NCI-H2171 treated with DMSO at 0.1 percent for 48 hours (cell line): ENCODE data around the gene PROZ.

Experiments used
- DNase-seq: peaks from one replicate; lab custom pipeline; 2025; lab: John Stamatoyannopoulos, UW

The PROZ gene

DNA sequence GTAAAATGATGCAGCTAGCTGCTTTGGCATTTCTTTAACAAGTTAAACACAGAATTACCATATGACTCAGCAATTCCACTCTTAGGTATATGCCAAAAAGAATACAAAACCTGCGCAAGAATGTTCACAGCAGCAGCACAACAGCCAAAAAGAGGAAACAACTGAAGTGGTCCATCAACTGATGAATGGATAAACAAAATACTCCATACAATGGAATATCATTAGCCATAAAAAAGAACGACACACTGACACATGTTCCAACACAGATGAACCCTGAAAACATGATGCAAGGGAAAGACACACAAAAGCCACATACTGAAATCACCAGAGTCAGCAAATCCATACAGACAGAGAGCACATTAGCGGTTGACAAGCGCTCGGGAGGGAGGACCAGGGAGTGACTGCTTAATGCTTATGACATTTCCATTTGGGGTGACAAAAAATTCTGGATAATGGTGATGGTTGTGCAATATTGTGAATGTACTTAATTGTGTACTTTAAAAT lies 47.0 kb downstream of the PROZ start:
- DNase-seq = no peak

GRCh38 chr13:113207460-113207859 lies 49.0 kb downstream of the PROZ start:
- no peak for DNase-seq

- peak; percentile 31 for DNase-seq
These were observed 49.5 kb downstream of the PROZ start for GRCh38 chr13:113207890-113208420.

- DNase-seq = peak; percentile 85
These were observed 50.2 kb downstream of the PROZ start, which contains the start of gene PCID2 for GRCh38 chr13:113208421-113209335. TSS of gene PCID2 (minus strand) at chr13:113208669. CDS start at chr13:113208634, 35 bp downstream.

DNA sequence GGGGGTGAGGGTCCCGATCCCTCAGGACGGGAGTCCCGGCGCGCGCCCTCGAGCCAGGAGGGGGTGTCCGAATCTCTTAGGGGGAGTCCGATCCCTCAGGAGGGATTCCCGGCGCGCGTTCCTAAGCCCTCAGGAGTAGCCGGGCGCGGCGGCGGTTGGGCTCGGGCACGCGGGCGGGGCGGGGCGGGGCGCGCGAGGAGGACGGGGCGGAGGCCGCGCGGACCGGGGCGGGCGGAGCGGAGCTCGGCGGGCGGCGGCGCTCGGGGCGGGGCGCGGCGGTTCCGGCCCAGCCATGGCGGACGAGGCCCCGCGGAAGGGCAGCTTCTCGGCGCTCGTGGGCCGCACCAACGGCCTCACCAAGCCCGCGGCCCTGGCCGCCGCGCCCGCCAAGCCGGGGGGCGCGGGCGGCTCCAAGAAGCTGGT lies 50.9 kb downstream of the PROZ start, which contains the start of gene CUL4A:
TSS of gene CUL4A (plus strand) at position 278 of the 423 bp plus-strand sequence. CDS start at position 293, 15 bp downstream.
- DNase-seq = peak; percentile 74

GRCh38 chr13:113209759-113210421 lies 51.4 kb downstream of the PROZ start:
- DNase-seq = peak; percentile 64

DNA sequence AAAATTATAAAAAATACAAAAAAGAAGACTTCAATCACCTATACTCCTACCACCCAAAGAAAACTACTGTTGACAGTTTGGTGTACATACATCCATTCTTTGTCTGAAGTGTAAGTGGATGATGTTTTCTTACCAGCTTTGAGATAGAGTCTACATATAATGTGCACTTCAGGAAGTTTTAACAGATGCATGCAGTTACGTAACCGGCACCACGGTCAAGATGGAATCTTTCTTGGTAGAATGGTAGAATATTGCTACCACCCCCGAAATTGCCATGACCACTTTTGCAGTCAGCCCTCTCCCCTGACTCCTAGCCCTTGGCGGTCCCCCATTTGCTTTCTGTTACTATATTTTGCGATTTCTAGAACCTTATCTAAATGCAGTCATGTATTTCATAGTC lies 52.4 kb downstream of the PROZ start:
- DNase-seq = no peak

- no peak for DNase-seq
These were observed 53.3 kb downstream of the PROZ start for GRCh38 chr13:113211774-113212173.

DNA sequence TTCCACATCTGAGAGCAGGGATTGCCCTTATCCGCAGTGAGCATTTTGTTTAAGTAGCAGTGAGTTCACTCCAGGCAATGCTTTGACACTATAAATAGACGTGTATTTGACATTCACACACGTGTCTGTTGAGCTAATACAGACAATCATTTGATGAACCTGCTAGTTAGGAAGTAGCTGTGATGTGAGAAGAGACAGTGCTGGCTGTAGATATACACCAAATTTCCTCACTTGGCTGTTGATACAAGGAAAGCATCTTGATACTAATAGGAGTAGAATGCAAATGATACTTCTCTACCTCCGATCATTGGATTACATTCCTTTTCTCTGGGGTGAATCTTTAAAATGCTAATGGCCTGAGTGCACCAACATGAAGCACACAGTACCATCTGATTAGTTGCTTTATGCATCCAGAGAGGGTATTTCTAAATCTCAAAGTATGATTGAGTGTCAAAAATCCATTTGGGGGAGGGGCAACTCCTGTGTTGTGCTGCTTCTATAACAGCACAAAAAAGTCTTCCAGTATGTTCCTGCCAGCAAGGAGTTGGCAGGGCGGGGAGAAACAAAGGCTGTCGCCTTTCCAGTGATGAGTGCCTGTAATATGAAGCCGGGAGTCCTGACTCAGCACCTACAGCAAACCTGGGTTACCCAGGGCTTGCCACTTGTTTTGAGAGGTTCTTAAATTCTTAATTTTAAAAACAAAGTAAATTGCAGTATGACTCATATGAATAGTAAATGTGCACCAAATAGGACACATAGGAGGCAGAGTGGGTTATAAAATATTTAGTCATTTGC lies 58.0 kb downstream of the PROZ start:
- DNase-seq = peak; percentile 90

DNA sequence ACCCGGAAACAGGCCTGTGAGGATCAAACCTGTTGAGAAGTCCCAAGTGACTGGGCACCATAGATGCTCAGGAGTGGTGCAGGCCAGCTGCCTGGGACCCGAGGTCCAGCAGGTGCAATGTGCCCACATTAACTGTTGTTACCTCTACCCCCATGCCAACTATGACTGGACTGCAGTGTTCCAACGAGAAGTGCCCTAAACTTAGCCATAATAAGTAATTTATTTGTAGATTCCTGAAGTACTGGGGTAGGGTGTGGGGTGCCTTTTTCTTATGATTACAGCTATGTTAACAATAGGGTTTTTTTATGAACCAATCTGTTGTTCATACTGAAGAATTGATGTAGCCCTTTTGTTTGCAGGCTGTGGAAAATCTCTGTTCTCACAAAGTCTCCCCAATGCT lies 60.1 kb downstream of the PROZ start:
- DNase-seq = no peak

DNA sequence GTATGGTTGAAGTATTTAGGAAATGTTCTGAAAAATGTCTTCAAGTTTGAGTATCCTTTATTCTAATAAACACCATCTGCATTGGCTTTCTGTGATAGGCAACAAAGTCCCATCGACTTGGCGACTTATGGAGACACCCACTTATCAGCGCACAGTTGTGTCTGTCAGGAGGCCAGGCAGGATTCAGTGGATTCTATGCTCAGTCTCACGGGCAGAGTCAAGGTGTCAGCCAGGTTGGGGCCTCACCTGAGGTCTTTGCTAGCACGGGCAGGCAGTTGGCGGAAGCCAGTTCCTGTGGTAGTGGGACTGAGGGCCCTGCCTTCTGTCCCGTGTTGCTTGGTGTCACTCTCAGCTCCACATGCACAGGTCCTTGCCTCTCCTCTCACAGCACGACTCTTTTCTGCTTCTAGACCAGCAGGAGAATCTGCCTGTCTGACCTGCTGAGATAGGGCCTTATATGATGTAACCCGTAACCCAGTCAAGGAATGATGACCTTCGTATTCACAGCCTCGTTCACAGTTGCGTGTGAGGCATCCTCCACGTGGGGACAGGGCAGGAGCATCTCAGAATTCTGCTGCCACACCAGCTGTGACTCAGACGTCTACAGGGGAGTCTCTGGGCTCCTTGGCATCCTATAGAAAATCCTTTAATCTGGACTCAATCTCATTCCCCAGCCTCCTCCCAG lies 61.0 kb downstream of the PROZ start:
- DNase-seq = no peak

GRCh38 chr13:113220141-113220598 lies 61.7 kb downstream of the PROZ start:
- no peak for DNase-seq

- no peak for DNase-seq
These were observed 62.4 kb downstream of the PROZ start for GRCh38 chr13:113220877-113221276.
